ENCODE results near the gene CAPN11.
"Not testable (repeated sequence)": the region's sequence is repeated elsewhere in the genome, so short reads cannot be mapped to it uniquely, and the experiment has no call there.

Gene CAPN11

GRCh38 chr6:44230034-44230675 lies 71.5 kb downstream of the CAPN11 start:
- no peak for DNase-seq

GRCh38 chr6:44231426-44231825 lies 72.8 kb downstream of the CAPN11 start:
- not testable (repeated sequence) for DNase-seq

- DNase-seq = no peak
These were observed 74.3 kb downstream of the CAPN11 start for GRCh38 chr6:44232676-44233566.

DNA sequence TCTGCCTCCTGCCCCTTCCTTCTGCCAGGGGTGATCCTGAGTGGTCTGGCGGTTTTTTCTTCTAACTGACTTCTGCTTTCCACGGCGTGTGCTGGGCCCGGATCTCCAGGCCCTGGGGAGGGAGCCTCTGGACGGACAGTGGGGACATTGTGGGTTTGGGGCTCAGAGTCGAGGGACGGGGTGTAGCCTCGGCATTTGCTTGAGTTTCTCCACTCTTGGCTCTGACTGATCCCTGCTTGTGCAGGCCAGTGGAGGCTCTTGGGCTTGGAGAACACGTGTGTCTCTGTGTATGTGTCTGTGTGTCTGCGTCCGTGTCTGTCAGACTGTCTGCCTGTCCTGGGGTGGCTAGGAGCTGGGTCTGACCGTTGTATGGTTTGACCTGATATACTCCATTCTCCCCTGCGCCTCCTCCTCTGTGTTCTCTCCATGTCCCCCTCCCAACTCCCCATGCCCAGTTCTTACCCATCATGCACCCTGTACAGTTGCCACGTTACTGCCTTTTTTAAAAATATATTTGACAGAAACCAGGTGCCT lies 75.0 kb downstream of the CAPN11 start:
- DNase-seq = no peak

All from NCI-H2081 (cell line).